ENCODE data around the gene C11orf24. TPM values are rescaled to one million over a fixed set of nuclear protein-coding genes. Genes with fewer than 3 reads are reported as not detected.
"Not testable (repeated sequence)": the region's sequence is repeated elsewhere in the genome, so short reads cannot be mapped to it uniquely, and the experiment has no call there.

The C11orf24 gene
- total RNA-seq, 2 experiments from 2014 or later: 8.0 to 8.5 TPM

DNA sequence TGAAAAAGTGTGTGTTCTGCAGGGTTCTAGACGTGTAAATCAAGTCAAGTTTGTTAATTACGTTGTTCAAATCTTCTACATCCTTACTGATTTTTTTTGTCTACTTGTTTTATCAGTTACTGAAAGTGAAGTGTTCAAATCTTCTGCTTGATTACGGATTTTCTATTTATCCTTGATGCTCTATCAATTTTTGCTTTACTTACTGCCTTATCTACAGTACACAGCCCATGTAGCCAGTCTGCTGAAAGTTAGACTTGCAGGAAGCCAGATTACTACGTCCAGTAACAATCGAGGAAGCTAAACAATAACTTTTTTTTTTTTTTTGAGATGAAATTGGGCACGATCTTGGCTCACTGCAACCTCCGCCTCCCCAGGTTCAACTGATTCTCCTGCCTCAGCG is 15.6 kb upstream of the C11orf24 start:
- Mint-ChIP-seq H3K4me1 (ENCODE audit: low read depth) (peaks cover 12% of the 10 kb centered on the region), H3K36me3 (ENCODE audit: low read depth) (no peaks in the 10 kb centered on the region), H3K27ac (no peak overlapping the region), H3K9me3 (no peaks in the 10 kb centered on the region), H3K4me3 (no peak overlapping the region), H3K27me3 (peaks cover 8% of the 10 kb centered on the region)
- DNase-seq (no peak), ATAC-seq (ENCODE audit: poor library complexity) (no peak)
- no peak for TF ChIP-seq CTCF (IDR thresholded peaks at IDR 0.05)
- Histone ChIP-seq H3K4me1 (ENCODE audit: insufficient read depth, low read length) (peaks cover 7% of the 10 kb centered on the region), H3K36me3 (ENCODE audit: insufficient read depth, low read length) (no peaks in the 10 kb centered on the region), H3K9me3 (ENCODE audit: control insufficient read depth in 1 of 2, insufficient read depth in 1 of 2, low read length in 2 of 2) (no peaks in the 10 kb centered on the region), H3K27ac (ENCODE audit: low read depth in 1 of 2, low read length in 2 of 2) (no peak overlapping the region), H3K27me3 (ENCODE audit: control insufficient read depth in 1 of 2, insufficient read depth in 2 of 2, low read length in 2 of 2) (peaks cover 0 to 2% of the 10 kb centered on the region in 2 experiments), H3K4me3 (ENCODE audit: low read length) (no peak overlapping the region)
- intact Hi-C loops (cut with DNase I, micrococcal nuclease): no loop called here
- ChIA-PET POLR2A (no interaction called here), CTCF (interaction anchor here (1.2 kb wide), 1 partner anchor 10 kb away, joined by 3 read pairs; no protein-coding TSS in a partner anchor)

DNA sequence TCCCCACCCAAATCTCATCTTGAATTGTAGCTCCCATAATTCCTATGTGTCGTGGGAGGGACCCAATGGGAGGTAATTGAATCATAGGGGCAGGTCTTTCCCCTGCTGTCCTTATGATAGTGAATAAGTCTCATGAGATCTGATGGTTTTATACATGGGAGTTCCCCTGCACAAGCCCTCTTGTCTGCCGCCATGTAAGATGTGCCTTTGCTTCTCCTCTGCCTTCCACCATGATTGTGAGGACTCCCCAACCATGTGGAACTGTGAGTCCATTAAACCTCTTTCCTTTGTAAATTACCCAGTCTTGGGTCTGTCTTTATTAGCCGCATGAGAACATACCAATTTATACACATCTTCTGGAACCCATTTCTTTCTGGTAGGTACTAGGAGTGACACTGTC is 12.8 kb upstream of the C11orf24 start:
- H3K27me3 ChIP-seq (ENCODE audit: control insufficient read depth in 1 of 2, insufficient read depth in 2 of 2, low read length in 2 of 2); H3K4me3 Mint-ChIP-seq; H3K27me3 Mint-ChIP-seq; H3K4me3 ChIP-seq (ENCODE audit: low read length); CTCF ChIA-PET; H3K27ac Mint-ChIP-seq; H3K36me3 ChIP-seq (ENCODE audit: insufficient read depth, low read length); H3K9me3 ChIP-seq (ENCODE audit: control insufficient read depth in 1 of 2, insufficient read depth in 1 of 2, low read length in 2 of 2); DNase-seq; H3K27ac ChIP-seq (ENCODE audit: low read depth in 1 of 2, low read length in 2 of 2); intact Hi-C loops (cut with DNase I, micrococcal nuclease); ATAC-seq (ENCODE audit: poor library complexity); H3K9me3 Mint-ChIP-seq; H3K36me3 Mint-ChIP-seq (ENCODE audit: low read depth): not testable (repeated sequence)
- POLR2A ChIA-PET: interaction anchor here (1.1 kb wide), 1 partner anchor 13 kb away, joined by 4 read pairs; the partner anchor contains the start of gene C11orf24
- H3K4me1 Mint-ChIP-seq (ENCODE audit: low read depth): peaks cover 20% of the 10 kb centered on the region
- peaks cover 12% of the 10 kb centered on the region for H3K4me1 ChIP-seq (ENCODE audit: insufficient read depth, low read length)

- H3K36me3 Mint-ChIP-seq (ENCODE audit: low read depth): no peaks in the 10 kb centered on the region
- no peak for DNase-seq
- Histone ChIP-seq H3K4me3 (ENCODE audit: low read length) (no peak overlapping the region), H3K4me1 (ENCODE audit: insufficient read depth, low read length) (peaks cover 12% of the 10 kb centered on the region), H3K36me3 (ENCODE audit: insufficient read depth, low read length) (no peaks in the 10 kb centered on the region), H3K27ac (ENCODE audit: low read depth in 1 of 2, low read length in 2 of 2) (no peak overlapping the region), H3K9me3 (ENCODE audit: control insufficient read depth in 1 of 2, insufficient read depth in 1 of 2, low read length in 2 of 2) (no peaks in the 10 kb centered on the region), H3K27me3 (ENCODE audit: control insufficient read depth in 1 of 2, insufficient read depth in 2 of 2, low read length in 2 of 2) (peaks cover 0 to 2% of the 10 kb centered on the region in 2 experiments)
- no peaks in the 10 kb centered on the region for H3K9me3 Mint-ChIP-seq
- intact Hi-C loops (cut with DNase I, micrococcal nuclease): no loop called here
- ChIA-PET POLR2A (interaction anchor here (1.2 kb wide), 1 partner anchor 10 kb away, joined by 4 read pairs; the partner anchor contains the start of gene C11orf24), CTCF (no interaction called here)
- no peak for ATAC-seq (ENCODE audit: poor library complexity)
- H3K4me3 Mint-ChIP-seq: peak overlapping the region; percentile 44
- no peak overlapping the region for H3K27ac Mint-ChIP-seq
- H3K27me3 Mint-ChIP-seq: peaks cover 8% of the 10 kb centered on the region
- H3K4me1 Mint-ChIP-seq (ENCODE audit: low read depth): peaks cover 20% of the 10 kb centered on the region
- no peak for TF ChIP-seq CTCF (IDR thresholded peaks at IDR 0.05)
Observed at GRCh38 chr11:68282861-68283230, 11.1 kb upstream of the C11orf24 start.
